ENCODE data around the gene MYCT1. TPM values are rescaled to one million over a fixed set of nuclear protein-coding genes. Genes with fewer than 3 reads are reported as not detected.

The MYCT1 gene
- total RNA-seq, 1 experiment from 2014 or later: not detected

- Mint-ChIP-seq H3K4me1 (ENCODE audit: low read depth, unreplicated experiment) (no peaks in the 10 kb centered on the region), H3K9me3 (ENCODE audit: unreplicated experiment) (no peaks in the 10 kb centered on the region), H3K27ac (ENCODE audit: unreplicated experiment) (no peak overlapping the region), H3K36me3 (ENCODE audit: insufficient read depth, unreplicated experiment) (no peaks in the 10 kb centered on the region), H3K27me3 (ENCODE audit: insufficient read depth, unreplicated experiment) (peaks cover 12% of the 10 kb centered on the region), H3K4me3 (ENCODE audit: unreplicated experiment) (no peak overlapping the region)
- CTCF ChIA-PET: no interaction called here
- TF ChIP-seq CTCF (IDR thresholded peaks at IDR 0.05; ENCODE audit: insufficient read depth in 1 of 2, low read depth in 1 of 2, low read length in 1 of 2, severe bottlenecking in 1 of 2, unreplicated experiment in 1 of 2): no peak
- POLR2A ChIA-PET: no interaction called here
- H3K9me3 ChIP-seq: no peaks in the 10 kb centered on the region
- no peak for DNase-seq
- no peaks in the 10 kb centered on the region for H3K4me1 ChIP-seq
- H3K36me3 ChIP-seq (ENCODE audit: control insufficient read depth, insufficient read depth, low read length): no peaks in the 10 kb centered on the region
- H3K4me3 ChIP-seq (ENCODE audit: low read depth, low read length): no peak overlapping the region
- no TSS peak for BruUV-seq (replicated peaks)
- intact Hi-C loops (cut with micrococcal nuclease; ENCODE audit: unreplicated experiment): no loop called here
- no peaks in the 10 kb centered on the region for H3K27me3 ChIP-seq (replicated peaks; ENCODE audit: control insufficient read depth, insufficient read depth, low read length)
Observed at GRCh38 chr6:152769159-152769558, 71.5 kb downstream of the MYCT1 start.

- no TSS peak for BruUV-seq (replicated peaks)
Observed at GRCh38 chr6:152769993-152770392, 72.3 kb downstream of the MYCT1 start.

GRCh38 chr6:152771061-152771687, 73.5 kb downstream of the MYCT1 start:
- Mint-ChIP-seq H3K36me3 (ENCODE audit: insufficient read depth, unreplicated experiment) (no peaks in the 10 kb centered on the region), H3K27me3 (ENCODE audit: insufficient read depth, unreplicated experiment) (peaks cover 12% of the 10 kb centered on the region), H3K4me1 (ENCODE audit: low read depth, unreplicated experiment) (no peaks in the 10 kb centered on the region), H3K9me3 (ENCODE audit: unreplicated experiment) (no peaks in the 10 kb centered on the region), H3K27ac (ENCODE audit: unreplicated experiment) (no peak overlapping the region), H3K4me3 (ENCODE audit: unreplicated experiment) (no peak overlapping the region)
- Histone ChIP-seq H3K36me3 (ENCODE audit: control insufficient read depth, insufficient read depth, low read length) (no peaks in the 10 kb centered on the region), H3K4me1 (no peaks in the 10 kb centered on the region), H3K4me3 (ENCODE audit: low read depth, low read length) (no peak overlapping the region), H3K27me3 (replicated peaks; ENCODE audit: control insufficient read depth, insufficient read depth, low read length) (no peaks in the 10 kb centered on the region), H3K9me3 (no peaks in the 10 kb centered on the region)
- intact Hi-C loops (cut with micrococcal nuclease; ENCODE audit: unreplicated experiment): no loop called here
- no peak for TF ChIP-seq CTCF (IDR thresholded peaks at IDR 0.05; ENCODE audit: insufficient read depth in 1 of 2, low read depth in 1 of 2, low read length in 1 of 2, severe bottlenecking in 1 of 2, unreplicated experiment in 1 of 2)
- POLR2A ChIA-PET: no interaction called here
- CTCF ChIA-PET: no interaction called here
- DNase-seq: no peak
- no TSS peak for BruUV-seq (replicated peaks)

More at GRCh38 chr6:152769993-152770392, 72.3 kb downstream of the MYCT1 start:
- Mint-ChIP-seq H3K27ac (ENCODE audit: unreplicated experiment) (no peak overlapping the region), H3K9me3 (ENCODE audit: unreplicated experiment) (no peaks in the 10 kb centered on the region), H3K4me3 (ENCODE audit: unreplicated experiment) (no peak overlapping the region), H3K4me1 (ENCODE audit: low read depth, unreplicated experiment) (no peaks in the 10 kb centered on the region), H3K27me3 (ENCODE audit: insufficient read depth, unreplicated experiment) (peaks cover 12% of the 10 kb centered on the region), H3K36me3 (ENCODE audit: insufficient read depth, unreplicated experiment) (no peaks in the 10 kb centered on the region)
- DNase-seq: no peak
- ChIA-PET CTCF (no interaction called here), POLR2A (no interaction called here)
- no peaks in the 10 kb centered on the region for H3K36me3 ChIP-seq (ENCODE audit: control insufficient read depth, insufficient read depth, low read length)
- no peaks in the 10 kb centered on the region for H3K4me1 ChIP-seq
- intact Hi-C loops (cut with micrococcal nuclease; ENCODE audit: unreplicated experiment): no loop called here
- no peak for TF ChIP-seq CTCF (IDR thresholded peaks at IDR 0.05; ENCODE audit: insufficient read depth in 1 of 2, low read depth in 1 of 2, low read length in 1 of 2, severe bottlenecking in 1 of 2, unreplicated experiment in 1 of 2)
- H3K9me3 ChIP-seq: no peaks in the 10 kb centered on the region
- H3K27me3 ChIP-seq (replicated peaks; ENCODE audit: control insufficient read depth, insufficient read depth, low read length): no peaks in the 10 kb centered on the region
- H3K4me3 ChIP-seq (ENCODE audit: low read depth, low read length): no peak overlapping the region

Other genes starting within 250 kb of the MYCT1 start
- 20.8 and 23.0 TPM in 2 replicates for gene SYNE1, start 60.5 kb upstream of the MYCT1 start, total RNA-seq (2022)
- not detected in 2 replicates for gene VIP, start 52.9 kb downstream of the MYCT1 start, total RNA-seq (2022)